Mucosa of rectum (tissue), 2 donors: ENCODE data around the gene CNOT6.

Source experiments
- H3K27ac ChIP-seq, 2 donors: one replicate each; pipeline ENCODE4 v1.7.0; 2013; ENCODE audit warnings: inconsistent platforms in 2 of 2, low read depth in 2 of 2, low read length in 2 of 2
- H3K27me3 ChIP-seq, 2 donors: one replicate each; pipeline ENCODE4 v1.7.0; 2013; ENCODE audit warnings: low read length in 2 of 2; ENCODE audit not compliant: control insufficient read depth in 2 of 2, insufficient read depth in 2 of 2
- H3K36me3 ChIP-seq, 2 donors: one replicate each; pipeline ENCODE4 v1.7.0; 2013; ENCODE audit warnings: low read length in 2 of 2; ENCODE audit not compliant: control insufficient read depth in 2 of 2, insufficient read depth in 2 of 2
- H3K4me1 ChIP-seq, 2 donors: one replicate each; pipeline ENCODE4 v1.7.0; 2013; ENCODE audit warnings: low read length in 2 of 2, mild to moderate bottlenecking in 1 of 2; ENCODE audit not compliant: control insufficient read depth in 2 of 2, insufficient read depth in 2 of 2
- H3K4me3 ChIP-seq, 2 donors: one replicate each; pipeline ENCODE4 v1.7.0; 2013; ENCODE audit warnings: low read length in 2 of 2
- H3K9ac ChIP-seq, 2 donors: one replicate each; pipeline ENCODE4 v1.7.0; 2013; ENCODE audit warnings: low read length in 2 of 2, low read depth in 1 of 2, mild to moderate bottlenecking in 1 of 2
- H3K9me3 ChIP-seq, 2 donors: one replicate each; pipeline ENCODE4 v1.7.0; 2013; ENCODE audit warnings: low read length in 2 of 2; ENCODE audit not compliant: control insufficient read depth in 2 of 2
- donor health status: healthy.
- donor health status: Normal muscosa, but diverticular disease.

CNOT6 gene

DNA sequence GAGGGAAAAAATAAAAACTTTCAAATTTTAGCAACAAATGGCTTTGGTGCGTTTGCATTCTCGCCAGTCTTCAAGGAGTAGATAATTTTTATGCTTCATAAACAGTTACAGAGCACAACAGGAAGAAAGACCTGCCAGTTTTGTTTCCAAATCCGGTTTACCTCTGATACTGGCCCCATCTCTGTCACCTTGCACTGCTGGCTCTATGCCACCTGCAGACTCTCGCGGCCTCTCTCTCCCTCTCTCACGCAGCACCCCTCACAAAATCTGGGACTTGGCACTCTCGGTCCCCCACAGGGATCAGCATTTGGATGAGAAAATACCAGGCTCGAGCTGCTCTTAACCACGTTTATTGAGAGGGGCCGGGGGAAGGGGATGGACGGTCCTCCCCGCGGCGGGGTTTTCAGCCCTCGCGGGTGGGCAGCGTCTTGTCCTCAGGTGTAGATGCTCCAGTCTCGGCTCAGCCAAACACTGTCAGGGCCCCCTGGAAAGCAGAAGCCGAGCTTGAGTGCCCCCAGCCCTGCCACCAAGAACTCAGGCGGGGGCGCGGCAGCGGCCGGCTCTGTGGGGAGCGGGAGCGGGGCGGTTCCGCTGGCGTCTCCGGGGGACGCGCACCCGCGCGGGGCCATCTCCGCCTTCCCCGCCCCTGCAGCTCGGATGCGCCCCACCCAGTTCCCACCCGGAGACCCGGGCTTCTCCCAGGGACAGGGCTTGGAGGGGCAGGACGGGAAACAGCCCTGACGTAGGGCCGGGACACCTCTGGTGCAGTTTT lies 95.8 kb downstream of the CNOT6 start:
- no peak overlapping the region for H3K9ac ChIP-seq
- H3K27ac ChIP-seq, result no peak overlapping the region
- no peaks in the 10 kb centered on the region for H3K9me3 ChIP-seq
- H3K4me3 ChIP-seq, result no peak overlapping the region
- H3K27me3 ChIP-seq, result peaks cover 10 to 11% of the 10 kb centered on the region in 2 donors
- H3K36me3 ChIP-seq, result no peaks in the 10 kb centered on the region
- no peaks in the 10 kb centered on the region for H3K4me1 ChIP-seq

DNA sequence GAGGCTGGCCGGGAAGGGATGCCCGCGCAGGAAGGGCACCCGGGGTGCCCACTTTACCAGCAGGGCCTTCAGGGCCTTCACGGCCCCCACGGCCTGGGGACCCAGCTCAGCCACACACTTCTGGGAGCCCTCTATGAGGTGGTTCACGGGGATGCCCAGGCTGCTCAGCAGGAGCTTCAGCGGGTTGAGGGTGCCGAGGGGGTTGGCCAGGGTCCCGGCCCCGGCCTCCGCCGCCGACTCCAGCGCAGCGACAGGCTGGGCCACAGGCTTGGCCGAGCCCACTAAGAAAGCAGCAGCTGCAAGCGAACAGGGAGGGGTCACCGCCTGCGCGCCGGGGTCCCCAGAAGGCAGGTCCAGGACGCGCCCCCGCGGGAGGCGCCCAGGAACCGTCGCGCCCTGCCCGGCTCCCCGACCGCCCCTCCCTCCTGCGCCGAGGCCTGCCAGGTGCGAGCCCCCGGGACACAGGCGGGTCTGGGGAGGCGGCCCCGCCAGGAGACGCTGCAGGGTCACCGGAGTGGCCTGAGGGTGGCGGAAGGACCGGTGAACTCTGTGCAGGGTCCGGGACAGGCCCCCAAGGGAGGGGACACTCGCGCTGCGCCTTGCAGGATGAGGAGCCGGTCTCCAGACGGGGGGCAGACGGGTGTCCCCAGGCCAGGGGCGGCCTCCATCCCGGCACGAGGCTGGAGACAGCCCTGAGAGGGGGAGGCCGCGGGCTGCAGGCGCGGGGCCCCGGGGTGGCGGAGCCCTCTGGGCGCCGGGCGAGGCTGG lies 96.5 kb downstream of the CNOT6 start:
- Histone ChIP-seq H3K27ac (no peak overlapping the region), H3K4me3 (no peak overlapping the region), H3K9me3 (no peaks in the 10 kb centered on the region), H3K9ac (no peak overlapping the region), H3K4me1 (no peaks in the 10 kb centered on the region), H3K27me3 (peaks cover 10 to 11% of the 10 kb centered on the region in 2 donors), H3K36me3 (no peaks in the 10 kb centered on the region)

DNA sequence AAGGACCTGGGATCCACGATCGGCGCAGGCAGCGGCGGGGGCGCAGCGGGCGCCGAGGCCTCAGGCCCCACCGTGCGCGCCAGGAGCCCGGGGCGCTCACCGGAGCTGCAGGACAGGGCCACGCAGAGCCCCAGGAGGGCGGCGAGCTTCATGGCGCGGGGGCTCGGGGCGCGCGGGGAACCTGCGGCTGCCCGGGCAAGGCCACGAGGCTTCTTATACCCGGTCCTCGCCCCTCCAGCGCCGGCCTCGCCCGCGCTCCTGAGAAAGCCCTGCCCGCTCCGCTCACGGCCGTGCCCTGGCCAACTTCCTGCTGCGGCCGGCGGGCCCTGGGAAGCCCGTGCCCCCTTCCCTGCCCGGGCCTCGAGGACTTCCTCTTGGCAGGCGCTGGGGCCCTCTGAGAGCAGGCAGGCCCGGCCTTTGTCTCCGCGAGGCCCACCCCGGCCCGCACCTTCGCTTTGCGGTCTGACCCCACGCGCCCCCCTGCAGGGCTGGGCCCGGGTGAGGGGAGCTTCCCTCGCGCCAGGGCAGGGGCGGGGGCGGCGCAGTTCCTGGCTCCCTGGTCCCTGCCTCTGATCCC lies 97.2 kb downstream of the CNOT6 start, which contains the start of gene SCGB3A1:
Gene SCGB3A1 (minus strand): TSS at position 189 of the 577 bp plus-strand sequence. CDS start 37 bp downstream, at position 152.
- no peak within 1 kb of the TSS for H3K27ac ChIP-seq
- H3K9ac ChIP-seq, result no peak within 1 kb of the TSS
- H3K9me3 ChIP-seq, result no peaks in the 10 kb centered on the region
- no peak within 1 kb of the TSS for H3K4me3 ChIP-seq
- no peaks in the 10 kb centered on the region for H3K36me3 ChIP-seq
- no peaks in the 10 kb centered on the region for H3K4me1 ChIP-seq
- peaks cover 10 to 11% of the 10 kb centered on the region in 2 donors for H3K27me3 ChIP-seq

DNA sequence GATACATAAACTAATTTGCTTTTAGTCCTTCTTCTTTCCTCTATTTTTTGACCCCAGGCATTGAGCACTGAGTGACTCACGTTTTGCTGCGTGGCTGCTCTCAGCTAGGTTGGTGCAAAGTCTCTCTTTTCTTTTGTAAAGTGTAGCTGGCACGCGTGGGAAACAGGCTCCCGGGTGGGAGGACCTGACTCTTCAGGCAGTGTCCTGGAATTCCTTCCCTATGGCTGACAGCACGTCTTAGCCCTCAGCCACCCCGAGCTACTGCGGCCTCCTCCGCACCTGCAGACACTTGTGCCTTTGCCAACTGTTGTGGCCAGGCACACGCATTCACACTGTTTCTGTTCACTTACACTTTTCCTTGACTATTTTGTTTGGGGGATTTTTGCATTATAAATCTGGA lies 98.0 kb downstream of the CNOT6 start:
- peaks cover 10 to 11% of the 10 kb centered on the region in 2 donors for H3K27me3 ChIP-seq
- no peak overlapping the region for H3K9ac ChIP-seq
- no peaks in the 10 kb centered on the region for H3K4me1 ChIP-seq
- no peaks in the 10 kb centered on the region for H3K9me3 ChIP-seq
- H3K36me3 ChIP-seq, result no peaks in the 10 kb centered on the region
- H3K27ac ChIP-seq, result no peak overlapping the region
- no peak overlapping the region for H3K4me3 ChIP-seq

GRCh38 chr5:180593446-180594206 lies 99.4 kb downstream of the CNOT6 start:
- Histone ChIP-seq H3K27me3 (peaks cover 10 to 11% of the 10 kb centered on the region in 2 donors), H3K9me3 (no peaks in the 10 kb centered on the region), H3K4me3 (no peak overlapping the region), H3K36me3 (no peaks in the 10 kb centered on the region), H3K27ac (no peak overlapping the region), H3K9ac (no peak overlapping the region), H3K4me1 (no peaks in the 10 kb centered on the region)

GRCh38 chr5:180594311-180595045 lies 100.3 kb downstream of the CNOT6 start:
- Histone ChIP-seq H3K4me1 (no peaks in the 10 kb centered on the region), H3K36me3 (no peaks in the 10 kb centered on the region), H3K9me3 (no peaks in the 10 kb centered on the region), H3K4me3 (no peak overlapping the region), H3K27ac (no peak overlapping the region), H3K27me3 (peaks cover 7 to 11% of the 10 kb centered on the region in 2 donors), H3K9ac (no peak overlapping the region)

DNA sequence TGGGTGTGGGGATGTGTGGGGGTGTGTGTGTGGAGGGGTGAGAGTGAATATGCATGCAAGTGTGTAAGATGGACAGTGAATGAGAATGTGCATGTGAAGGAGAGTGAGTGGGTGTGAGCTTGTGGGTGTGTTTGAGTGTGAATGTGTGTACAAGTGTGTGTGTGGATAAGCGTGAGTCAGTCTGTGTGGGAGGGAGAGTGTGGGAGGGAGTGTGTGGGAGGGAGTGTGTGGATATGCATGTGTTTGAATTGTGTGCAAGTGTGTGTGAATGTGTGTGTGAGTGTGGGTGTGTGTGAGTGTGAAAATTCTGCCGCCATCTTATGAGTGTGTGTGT lies 100.8 kb downstream of the CNOT6 start:
- H3K4me1 ChIP-seq, result no peaks in the 10 kb centered on the region
- no peak overlapping the region for H3K9ac ChIP-seq
- H3K27me3 ChIP-seq, result peaks cover 4 to 11% of the 10 kb centered on the region in 2 donors
- H3K9me3 ChIP-seq, result no peaks in the 10 kb centered on the region
- H3K36me3 ChIP-seq, result no peaks in the 10 kb centered on the region
- H3K27ac ChIP-seq, result no peak overlapping the region
- H3K4me3 ChIP-seq, result no peak overlapping the region

DNA sequence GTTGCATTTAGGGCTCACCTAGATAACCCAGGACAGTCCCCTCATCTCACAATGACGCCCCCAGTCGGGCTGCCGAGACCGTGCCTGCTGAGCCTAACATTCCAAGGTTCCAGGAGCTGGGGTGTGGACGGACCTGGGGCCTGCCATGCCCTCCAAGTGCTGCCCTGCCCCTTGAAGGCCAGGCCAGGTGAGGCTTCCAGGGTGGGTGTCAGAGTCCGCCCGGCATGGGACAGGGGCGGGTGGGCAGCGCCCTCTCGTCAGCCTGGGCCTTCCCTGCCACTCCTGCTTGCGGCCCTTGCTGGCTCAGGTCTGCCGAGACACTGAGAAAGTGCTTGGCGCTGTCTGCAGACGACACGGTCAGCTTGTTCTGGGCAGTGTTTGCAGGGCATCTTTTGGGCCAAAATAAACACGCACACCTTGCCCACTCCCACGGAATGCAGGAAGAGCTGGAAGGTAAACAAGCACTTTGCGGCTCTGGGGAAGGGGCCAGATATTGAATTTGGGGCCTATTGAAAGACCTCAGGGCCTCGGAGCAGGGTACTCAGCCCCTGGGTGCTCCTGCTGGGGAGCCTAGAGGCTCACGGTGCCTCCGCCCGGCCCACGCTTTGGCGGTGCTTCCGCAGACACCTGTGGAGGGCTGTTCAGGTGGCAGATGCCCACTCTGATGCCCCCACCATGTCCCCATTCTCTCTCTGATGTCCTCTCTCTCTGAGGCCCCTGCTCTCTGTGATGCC lies 101.4 kb downstream of the CNOT6 start:
- Histone ChIP-seq H3K27ac (no peak overlapping the region), H3K9me3 (no peaks in the 10 kb centered on the region), H3K4me3 (no peak overlapping the region), H3K36me3 (no peaks in the 10 kb centered on the region), H3K27me3 (peaks cover 2 to 9% of the 10 kb centered on the region in 2 donors), H3K9ac (no peak overlapping the region), H3K4me1 (no peaks in the 10 kb centered on the region)

DNA sequence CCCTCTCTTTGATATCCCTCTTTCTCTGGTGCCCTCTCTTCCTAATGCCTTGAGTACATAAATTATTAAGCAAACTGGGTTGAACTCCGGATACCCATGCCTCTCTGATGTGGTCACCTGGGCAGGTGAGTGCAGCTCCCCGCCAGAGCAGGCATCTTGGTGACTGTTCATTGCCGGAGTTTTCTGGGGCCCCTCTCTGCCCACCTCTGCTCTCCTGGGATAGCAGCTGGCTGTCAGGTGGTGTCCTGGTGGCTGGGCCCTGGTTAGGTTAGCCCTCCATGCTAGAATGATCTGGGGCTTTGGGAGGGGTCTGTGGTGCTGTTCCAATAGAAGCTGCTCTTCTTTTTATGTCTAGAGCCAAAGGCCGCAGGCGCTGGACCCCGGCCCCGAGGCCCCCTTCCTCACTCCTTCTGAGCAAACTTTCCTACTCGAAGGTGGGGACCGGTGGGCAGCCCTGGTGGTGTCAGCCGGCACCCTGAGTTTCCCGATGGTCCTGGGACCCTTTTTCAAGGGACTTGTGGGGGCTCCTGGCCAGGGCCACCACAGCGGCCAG lies 102.0 kb downstream of the CNOT6 start:
- H3K4me1 ChIP-seq, result no peaks in the 10 kb centered on the region
- no peak overlapping the region for H3K27ac ChIP-seq
- no peak overlapping the region for H3K4me3 ChIP-seq
- no peak overlapping the region for H3K9ac ChIP-seq
- no peaks in the 10 kb centered on the region for H3K36me3 ChIP-seq
- peaks cover 2 to 8% of the 10 kb centered on the region in 2 donors for H3K27me3 ChIP-seq
- H3K9me3 ChIP-seq, result no peaks in the 10 kb centered on the region
